NCI-H748 treated with DMSO at 0.1 percent for 48 hours (cell line): ENCODE measurements around the gene AOX1.
"Not testable (repeated sequence)": the region's sequence is repeated elsewhere in the genome, so short reads cannot be mapped to it uniquely, and the experiment has no call there.

Experiments
- DNase-seq: peaks from one replicate; lab custom pipeline; 2025; lab: John Stamatoyannopoulos, UW

Gene AOX1

DNA sequence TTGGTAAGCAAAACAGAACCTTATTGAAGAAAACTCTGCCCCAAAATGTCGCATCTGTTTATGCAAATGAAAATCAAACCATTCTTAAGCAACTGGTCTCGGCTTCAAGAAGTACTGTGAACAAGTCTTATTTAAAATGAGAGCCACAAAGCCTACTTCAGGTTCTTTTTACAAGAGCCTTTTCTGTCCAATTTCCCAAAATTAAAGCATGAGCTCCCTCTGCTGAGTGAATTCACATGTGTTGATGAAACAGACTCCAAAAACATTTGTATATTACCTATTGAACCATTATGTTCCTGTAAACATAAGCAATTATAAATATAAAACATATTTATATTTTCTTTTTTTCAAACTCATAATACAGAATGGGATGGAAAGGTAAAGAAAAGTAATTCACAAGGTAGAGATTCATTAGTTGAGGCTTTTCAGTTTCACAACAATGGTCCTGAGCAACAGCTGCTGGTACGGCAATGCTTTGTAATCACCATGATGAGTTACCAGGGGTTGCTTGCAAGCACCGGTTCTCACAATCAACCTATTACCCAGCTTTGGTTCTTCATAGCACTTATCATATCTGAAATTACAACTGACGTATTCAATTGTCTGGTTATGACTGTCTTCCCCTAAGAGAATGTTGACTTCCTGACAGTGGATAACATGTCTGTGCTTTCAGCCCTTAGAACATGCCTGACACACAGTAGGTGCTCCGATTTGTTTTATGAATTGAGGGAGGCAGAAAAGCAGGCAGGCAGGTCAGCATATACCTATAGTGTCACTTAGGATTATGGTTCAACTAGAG, 117.5 kb downstream of the AOX1 start:
- peak; percentile 41 for DNase-seq

DNA sequence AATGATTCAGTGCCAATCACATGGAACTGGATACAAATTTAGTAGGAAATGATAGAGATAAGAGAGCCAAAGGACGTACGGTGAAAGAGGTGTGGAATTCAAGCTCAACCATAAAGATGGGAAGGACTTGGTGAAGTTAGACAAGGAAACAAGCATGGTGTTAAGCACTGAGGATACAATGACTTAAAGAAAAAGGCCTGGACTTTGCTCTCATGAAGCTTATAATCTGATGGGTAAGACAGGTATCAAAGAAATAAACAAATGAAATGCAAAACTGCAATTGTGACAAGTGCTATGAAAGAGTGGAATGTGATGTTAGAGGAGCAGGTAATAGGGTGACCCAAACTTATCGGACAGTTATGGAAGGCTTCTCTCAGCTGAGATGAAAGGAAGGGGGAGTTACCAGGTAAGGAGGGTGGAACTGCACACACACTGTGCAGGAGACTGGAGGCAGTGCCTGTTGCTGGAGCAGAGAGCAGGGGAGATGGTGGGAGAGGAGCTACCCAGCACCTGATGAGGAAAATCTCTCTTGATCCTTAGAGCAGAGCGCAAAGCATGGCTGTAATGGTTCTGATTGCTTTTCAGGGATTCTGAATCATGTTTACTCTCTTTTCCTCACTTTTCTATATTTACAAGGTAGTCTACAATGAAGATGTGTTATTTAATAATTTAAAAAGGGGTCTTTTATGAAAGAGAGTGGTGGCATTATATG, 118.3 kb downstream of the AOX1 start:
- no peak for DNase-seq

DNA sequence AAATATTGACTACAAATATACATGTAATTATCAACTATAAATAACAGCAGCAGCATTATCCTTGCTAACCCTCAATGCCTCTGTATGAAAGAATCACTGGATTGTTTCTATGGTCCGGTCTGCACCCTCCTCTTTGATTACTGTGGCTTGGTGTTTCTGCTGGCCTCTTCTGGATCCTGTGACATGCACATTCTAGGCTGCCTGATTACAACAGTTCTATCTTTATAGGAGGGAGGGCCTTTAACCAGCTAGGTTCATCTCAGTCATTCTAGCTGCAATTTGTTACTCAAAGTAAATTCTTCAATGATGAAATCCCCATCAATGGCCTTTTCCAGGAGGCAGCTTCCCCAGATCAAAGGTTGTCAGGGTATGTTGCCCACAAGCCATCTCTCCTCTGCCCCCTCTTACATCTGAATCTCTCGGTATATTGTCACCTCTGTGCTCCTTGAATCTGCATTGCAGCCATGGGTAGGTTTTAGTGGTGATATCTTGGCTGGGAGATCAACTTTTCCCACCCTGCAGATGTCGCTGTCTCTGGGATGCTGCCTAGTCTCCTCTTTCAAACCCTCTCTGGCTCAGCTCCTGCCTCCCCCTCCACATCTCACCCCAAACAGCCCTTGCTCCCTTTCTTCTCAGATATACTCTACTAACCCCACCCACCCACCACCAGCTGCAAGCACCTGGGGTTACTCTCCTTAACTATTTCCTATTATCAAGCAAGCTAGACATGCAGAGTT, 119.7 kb downstream of the AOX1 start:
- DNase-seq: no peak

DNA sequence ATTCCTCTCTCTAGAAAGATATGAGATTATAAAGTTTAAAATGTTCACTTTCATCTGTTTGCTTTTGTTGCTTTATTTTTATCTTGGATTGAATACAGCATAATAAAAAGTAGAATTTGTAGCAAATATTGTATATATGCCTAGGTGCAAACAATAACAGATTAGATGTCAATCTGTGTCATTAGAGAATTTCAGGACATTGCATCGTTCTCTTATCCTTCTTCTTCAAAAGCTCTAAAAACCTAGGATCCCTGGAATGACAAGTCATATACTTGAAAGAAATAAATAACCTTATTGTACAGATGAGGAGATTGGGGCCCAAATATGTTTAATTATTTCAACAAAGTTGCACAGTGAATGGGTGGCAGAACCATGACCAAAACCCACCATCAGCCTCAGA, 123.1 kb downstream of the AOX1 start:
- DNase-seq: no peak

DNA sequence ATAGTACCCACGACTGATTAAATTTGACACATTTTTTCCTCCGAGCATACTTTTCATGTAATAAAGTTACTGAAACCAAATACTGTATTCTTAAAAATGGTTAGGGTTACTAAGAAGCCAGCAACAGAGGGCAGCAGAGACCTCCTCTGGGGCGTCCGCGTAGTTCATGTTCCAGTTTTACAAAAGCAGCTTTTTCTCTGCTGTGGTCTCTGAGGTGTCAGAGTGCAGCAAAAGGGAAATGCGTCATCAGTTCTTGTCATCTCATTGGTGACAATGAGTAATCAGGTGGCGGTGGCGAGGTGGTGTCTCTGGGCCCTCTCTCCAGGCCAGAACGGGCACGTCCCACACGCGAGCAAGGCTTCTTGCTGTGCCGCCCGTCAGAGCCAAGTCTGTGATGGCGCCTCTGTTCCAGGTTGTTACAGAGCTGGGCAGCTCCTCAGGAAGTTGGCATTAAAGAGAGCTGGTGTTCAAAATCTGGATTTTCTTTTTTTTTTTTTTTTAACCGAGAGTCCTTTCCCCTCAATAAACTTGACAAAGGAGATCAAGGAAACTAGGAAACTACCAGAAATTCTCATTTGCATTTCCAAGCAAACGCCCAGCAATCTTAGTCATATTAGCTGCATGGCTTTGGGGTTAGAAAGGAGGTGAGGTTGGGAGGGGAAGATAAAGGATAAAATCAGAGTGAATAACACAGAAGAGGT, 127.3 kb downstream of the AOX1 start:
- peak; percentile 94 for DNase-seq

DNA sequence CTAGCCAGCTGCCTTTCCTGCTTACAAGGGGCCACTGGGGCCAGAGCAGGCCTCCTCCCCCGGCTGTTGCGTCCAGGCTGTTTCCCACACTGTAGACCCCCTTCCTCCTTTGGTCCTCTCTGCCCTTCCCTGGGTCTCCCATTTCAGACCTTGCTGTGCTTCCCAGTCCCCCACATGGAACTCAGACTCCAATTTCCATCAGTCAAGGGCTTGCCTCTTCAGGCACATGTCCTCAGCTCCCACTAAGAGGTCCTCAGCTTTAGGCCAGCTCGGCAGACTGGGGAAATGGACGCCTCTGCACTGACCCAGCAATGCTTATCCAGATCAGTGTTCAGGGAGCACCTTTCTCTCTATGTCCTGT, 127.9 kb downstream of the AOX1 start:
- DNase-seq: no peak

DNA sequence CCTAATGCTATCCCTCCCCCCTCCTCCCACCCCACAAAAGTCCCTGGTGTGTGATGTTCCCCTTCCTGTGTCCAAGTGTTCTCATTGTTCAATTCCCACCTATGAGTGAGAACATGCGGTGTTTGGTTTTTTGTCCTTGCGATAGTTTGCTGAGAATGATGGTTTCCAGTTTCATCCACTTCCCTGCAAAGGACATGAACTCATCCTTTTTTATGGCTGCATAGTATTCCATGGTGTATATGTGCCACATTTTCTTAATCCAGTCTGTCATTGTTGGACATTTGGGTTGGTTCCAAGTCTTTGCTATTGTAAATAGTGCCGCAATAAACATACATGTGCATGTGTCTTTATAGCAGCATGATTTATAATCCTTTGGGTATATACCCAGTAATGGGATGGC, 129.2 kb downstream of the AOX1 start:
- DNase-seq: not testable (repeated sequence)

DNA sequence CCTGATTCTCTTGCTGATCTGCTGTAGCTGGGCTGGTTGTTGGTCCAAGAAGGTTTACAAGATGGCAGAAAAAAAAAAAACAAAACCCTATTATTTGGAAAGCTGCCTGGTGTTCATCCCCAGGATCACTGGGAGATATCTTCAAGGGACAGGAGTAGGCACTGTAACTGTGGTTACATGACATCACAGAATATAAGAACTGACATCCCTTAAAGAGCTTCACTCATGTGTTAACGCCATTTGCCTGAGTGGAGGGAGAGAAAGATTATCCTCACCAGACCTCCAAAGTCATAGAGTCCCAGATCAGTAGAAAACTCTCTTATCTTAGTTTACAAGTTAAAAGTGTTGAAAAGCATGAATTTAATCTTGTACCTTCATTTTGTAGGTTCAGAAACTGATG, 130.6 kb downstream of the AOX1 start:
- DNase-seq: no peak
